ENCODE measurements around the gene CFAP53.

The CFAP53 gene

DNA sequence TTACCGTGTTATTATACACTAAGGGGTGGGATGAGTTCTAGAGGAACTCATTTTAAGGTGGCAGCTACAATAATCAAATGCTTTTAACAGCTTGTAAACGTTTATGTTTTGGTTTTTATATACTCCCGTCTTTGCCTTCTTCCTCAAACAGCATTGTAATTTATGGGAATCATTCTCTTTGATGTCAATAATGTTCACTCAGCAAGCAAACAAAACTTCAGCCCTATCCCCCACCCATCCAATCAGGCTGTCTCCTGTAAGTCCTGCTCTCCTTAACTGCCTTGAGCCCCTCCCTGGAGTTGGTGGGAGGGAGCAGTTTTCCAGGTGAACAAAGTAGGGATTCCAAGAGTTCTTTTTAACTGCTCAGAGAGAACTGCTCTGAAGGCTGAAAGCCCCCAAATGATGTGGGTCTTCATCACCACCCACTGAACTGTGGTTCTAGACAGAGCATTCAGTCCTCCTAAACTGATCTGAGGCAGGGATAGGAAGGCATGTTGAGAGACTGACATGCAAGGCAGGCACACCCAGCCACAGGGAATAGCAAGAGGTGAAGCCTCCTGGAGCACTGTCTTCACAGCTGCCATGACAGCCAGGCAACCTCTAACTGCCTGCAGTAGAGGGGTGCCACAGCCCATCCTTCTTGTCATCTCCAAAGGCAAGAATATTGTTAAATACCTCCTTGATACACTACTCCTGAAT, 88.9 kb downstream of the CFAP53 start:
- H3K4me3 ChIP-seq (ENCODE audit: control insufficient read depth, low read depth, low read length) = no peak overlapping the region
- TF ChIP-seq CTCF (conservative IDR thresholded peaks at IDR 0.05; ENCODE audit: control insufficient read depth, insufficient read depth, low read depth, low read length) = no peak
- DNase-seq (ENCODE audit: low read depth) = no peak

Measured in fibroblast of mammary gland (primary cell).